ELF-1 (cell line): ENCODE results near the gene GRM7.

ENCODE experiments used
- DNase-seq: peaks from one replicate; pipeline ENCODE4 v3.0.0-alpha.2; 2016; ENCODE audit warnings: low read depth, low spot score

The GRM7 gene

GRCh38 chr3:6971933-6972332, 111.0 kb downstream of the GRM7 start:
- no peak for DNase-seq

GRCh38 chr3:6985848-6986247, 124.9 kb downstream of the GRM7 start:
- no peak for DNase-seq

GRCh38 chr3:6989608-6990291, 128.8 kb downstream of the GRM7 start:
- DNase-seq = no peak

- DNase-seq = no peak
Observed at GRCh38 chr3:6994081-6994668, 133.3 kb downstream of the GRM7 start.

- no peak for DNase-seq
Observed at GRCh38 chr3:7000501-7000900, 139.6 kb downstream of the GRM7 start.

GRCh38 chr3:7001370-7001769, 140.5 kb downstream of the GRM7 start:
- no peak for DNase-seq

GRCh38 chr3:7015683-7016440, 154.9 kb downstream of the GRM7 start:
- peak; percentile 4 for DNase-seq

- no peak for DNase-seq
Observed at GRCh38 chr3:7025581-7026300, 164.8 kb downstream of the GRM7 start.

- DNase-seq = no peak
Observed at GRCh38 chr3:7029562-7029961, 168.6 kb downstream of the GRM7 start.

GRCh38 chr3:7038394-7038793, 177.5 kb downstream of the GRM7 start:
- no peak for DNase-seq

- DNase-seq = no peak
Observed at GRCh38 chr3:7062714-7063113, 201.8 kb downstream of the GRM7 start.

- no peak for DNase-seq
Observed at GRCh38 chr3:7070461-7070860, 209.5 kb downstream of the GRM7 start.

- DNase-seq = no peak
Observed at GRCh38 chr3:7074217-7074616, 213.3 kb downstream of the GRM7 start.

- DNase-seq = no peak
Observed at GRCh38 chr3:7075117-7075516, 214.2 kb downstream of the GRM7 start.

- no peak for DNase-seq
Observed at GRCh38 chr3:7075901-7076300, 215.0 kb downstream of the GRM7 start.

GRCh38 chr3:7082244-7082643, 221.3 kb downstream of the GRM7 start:
- DNase-seq = no peak

GRCh38 chr3:7086417-7086816, 225.5 kb downstream of the GRM7 start:
- no peak for DNase-seq

GRCh38 chr3:7095116-7095515, 234.2 kb downstream of the GRM7 start:
- no peak for DNase-seq

- no peak for DNase-seq
Observed at GRCh38 chr3:7100136-7100535, 239.2 kb downstream of the GRM7 start.

GRCh38 chr3:7106635-7107034, 245.7 kb downstream of the GRM7 start:
- DNase-seq = no peak

GRCh38 chr3:7112523-7113056, 251.7 kb downstream of the GRM7 start:
- DNase-seq = no peak

- peak; percentile 16 for DNase-seq
Observed at GRCh38 chr3:7144697-7145308, 283.9 kb downstream of the GRM7 start.
